OCI-LY1 (cell line): ENCODE measurements around the gene LIME1.

Experiments used
- H2AFZ ChIP-seq: fragments of 200-600 bp; sonication (generic), shearing (Covaris generic); 2 replicates; pipeline ENCODE4 v1.6.0; 2014; ENCODE audit warnings: antibody characterized with exemption, mild to moderate bottlenecking, low read length
- H3F3A ChIP-seq: fragments of 200-600 bp; sonication (generic), shearing (Covaris generic); 2 replicates; pipeline ENCODE4 v1.6.0; 2014; ENCODE audit warnings: mild to moderate bottlenecking, antibody characterized with exemption, low read length, moderate library complexity; ENCODE audit not compliant: insufficient read depth
- H3K27ac ChIP-seq: fragments of 200-600 bp; sonication (generic); 2 replicates; pipeline ENCODE4 v1.5.1; 2014; ENCODE audit warnings: low read length, mixed run types, mild to moderate bottlenecking, low read depth; ENCODE audit not compliant: poor library complexity, severe bottlenecking
- H3K27me3 ChIP-seq: fragments of 200-600 bp; sonication (generic); 2 replicates; pipeline ENCODE4 v1.6.0; 2014; ENCODE audit warnings: antibody characterized with exemption, mild to moderate bottlenecking, low read length, moderate library complexity; ENCODE audit not compliant: insufficient read depth
- H3K36me3 ChIP-seq: fragments of 200-600 bp; sonication (generic); 2 replicates; pipeline ENCODE4 v1.6.1; 2014; ENCODE audit warnings: mild to moderate bottlenecking, antibody characterized with exemption, low read length, moderate library complexity, mixed read lengths; ENCODE audit not compliant: insufficient read depth
- H3K4me1 ChIP-seq: fragments of 200-600 bp; sonication (generic); 2 replicates; pipeline ENCODE4 v1.5.1; 2014; ENCODE audit warnings: mild to moderate bottlenecking, low read length, moderate library complexity; ENCODE audit not compliant: insufficient read depth, severe bottlenecking
- H3K4me2 ChIP-seq: fragments of 200-600 bp; sonication (generic), shearing (Covaris generic); 2 replicates; pipeline ENCODE4 v1.6.1; 2014; ENCODE audit warnings: low read length
- H3K4me3 ChIP-seq: fragments of 200-600 bp; sonication (generic); 2 replicates; pipeline ENCODE4 v1.5.1; 2014; ENCODE audit warnings: low read length, low read depth, mild to moderate bottlenecking, mixed read lengths; ENCODE audit not compliant: poor library complexity, severe bottlenecking
- H3K79me2 ChIP-seq: fragments of 200-600 bp; shearing (Covaris generic); 2 replicates; pipeline ENCODE4 v1.6.1; 2016; ENCODE audit warnings: mixed run types, low read length, mixed read lengths; ENCODE audit not compliant: insufficient read depth
- H3K9ac ChIP-seq: fragments of 200-600 bp; sonication (generic), shearing (Covaris generic); 2 replicates; pipeline ENCODE4 v1.6.1; 2014; ENCODE audit warnings: mild to moderate bottlenecking, low read length, mixed read lengths
- H3K9me2 ChIP-seq: fragments of 200-600 bp; sonication (generic), shearing (Covaris generic); 2 replicates; pipeline ENCODE4 v1.6.1; 2014; ENCODE audit warnings: low read depth, mild to moderate bottlenecking, low read length, mixed read lengths
- H3K9me3 ChIP-seq: fragments of 200-600 bp; shearing (Covaris generic); 2 replicates; pipeline ENCODE4 v1.6.1; 2014; ENCODE audit warnings: low read length, mixed read lengths
- H4K20me1 ChIP-seq: fragments of 200-600 bp; sonication (generic), shearing (Covaris generic); 2 replicates; pipeline ENCODE4 v1.6.0; 2016; ENCODE audit warnings: mild to moderate bottlenecking, low read length; ENCODE audit not compliant: insufficient read depth
- CTCF ChIP-seq: fragments of 200-600 bp; sonication (generic), shearing (Covaris generic); IDR thresholded peaks from 2 replicates; pipeline ENCODE4 v1.5.1; 2017; ENCODE audit warnings: mild to moderate bottlenecking, antibody characterized with exemption, low read length, moderate library complexity, mixed read lengths
- EZH2 ChIP-seq: fragments of 200-600 bp; sonication (generic), shearing (Covaris generic); IDR thresholded peaks from 2 replicates; pipeline ENCODE4 v1.8.0; 2017; ENCODE audit warnings: borderline replicate concordance, mixed run types, mild to moderate bottlenecking, antibody characterized with exemption, low read length, moderate library complexity, mixed read lengths

The LIME1 gene

GRCh38 chr20:63754008-63754407 is 17.5 kb downstream of the LIME1 start:
- no peak for TF ChIP-seq CTCF
- no peak for TF ChIP-seq EZH2
- H4K20me1 ChIP-seq = no peaks in the 10 kb centered on the region

GRCh38 chr20:63755933-63756647 is 19.6 kb downstream of the LIME1 start:
- Histone ChIP-seq H3K9ac (no peak overlapping the region), H3K4me3 (no peak overlapping the region), H3K36me3 (no peaks in the 10 kb centered on the region), H3K9me3 (no peaks in the 10 kb centered on the region), H4K20me1 (no peaks in the 10 kb centered on the region), H3K4me1 (no peaks in the 10 kb centered on the region), H3K4me2 (no peak overlapping the region), H3F3A (no peaks in the 10 kb centered on the region), H3K9me2 (no peaks in the 10 kb centered on the region), H3K79me2 (no peaks in the 10 kb centered on the region), H2AFZ (no peak overlapping the region), H3K27me3 (peaks cover 12% of the 10 kb centered on the region; the same call in 1 of the 2 replicates), H3K27ac (no peak overlapping the region)
- no peak for TF ChIP-seq CTCF
- TF ChIP-seq EZH2 = no peak

More at GRCh38 chr20:63754008-63754407, 17.5 kb downstream of the LIME1 start:
- Histone ChIP-seq H3K79me2 (no peaks in the 10 kb centered on the region), H3K27ac (no peak overlapping the region), H2AFZ (no peak overlapping the region), H3K4me1 (no peaks in the 10 kb centered on the region), H3K9me3 (no peaks in the 10 kb centered on the region), H3K9me2 (no peaks in the 10 kb centered on the region), H3K4me2 (no peak overlapping the region), H3K36me3 (no peaks in the 10 kb centered on the region), H3K27me3 (peaks cover 12% of the 10 kb centered on the region; the same call in 1 of the 2 replicates), H3K4me3 (no peak overlapping the region), H3F3A (no peaks in the 10 kb centered on the region), H3K9ac (no peak overlapping the region)

- H3K9me3 ChIP-seq = no peaks in the 10 kb centered on the region
- no peaks in the 10 kb centered on the region for H4K20me1 ChIP-seq
- no peaks in the 10 kb centered on the region for H3K36me3 ChIP-seq
- no peak overlapping the region for H3K27ac ChIP-seq
- H3K4me1 ChIP-seq = no peaks in the 10 kb centered on the region
- no peak overlapping the region for H3K4me2 ChIP-seq
- no peak overlapping the region for H2AFZ ChIP-seq
- no peaks in the 10 kb centered on the region for H3F3A ChIP-seq
- no peak for TF ChIP-seq CTCF
- TF ChIP-seq EZH2 = no peak
- no peak overlapping the region for H3K4me3 ChIP-seq
- H3K9me2 ChIP-seq = no peaks in the 10 kb centered on the region
- H3K79me2 ChIP-seq = no peaks in the 10 kb centered on the region
- H3K27me3 ChIP-seq = peaks cover 12% of the 10 kb centered on the region; the same call in 1 of the 2 replicates
- no peak overlapping the region for H3K9ac ChIP-seq
These were observed 20.2 kb downstream of the LIME1 start for GRCh38 chr20:63756648-63756991.
